Measurements from ENCODE around the gene MYB.

DNA sequence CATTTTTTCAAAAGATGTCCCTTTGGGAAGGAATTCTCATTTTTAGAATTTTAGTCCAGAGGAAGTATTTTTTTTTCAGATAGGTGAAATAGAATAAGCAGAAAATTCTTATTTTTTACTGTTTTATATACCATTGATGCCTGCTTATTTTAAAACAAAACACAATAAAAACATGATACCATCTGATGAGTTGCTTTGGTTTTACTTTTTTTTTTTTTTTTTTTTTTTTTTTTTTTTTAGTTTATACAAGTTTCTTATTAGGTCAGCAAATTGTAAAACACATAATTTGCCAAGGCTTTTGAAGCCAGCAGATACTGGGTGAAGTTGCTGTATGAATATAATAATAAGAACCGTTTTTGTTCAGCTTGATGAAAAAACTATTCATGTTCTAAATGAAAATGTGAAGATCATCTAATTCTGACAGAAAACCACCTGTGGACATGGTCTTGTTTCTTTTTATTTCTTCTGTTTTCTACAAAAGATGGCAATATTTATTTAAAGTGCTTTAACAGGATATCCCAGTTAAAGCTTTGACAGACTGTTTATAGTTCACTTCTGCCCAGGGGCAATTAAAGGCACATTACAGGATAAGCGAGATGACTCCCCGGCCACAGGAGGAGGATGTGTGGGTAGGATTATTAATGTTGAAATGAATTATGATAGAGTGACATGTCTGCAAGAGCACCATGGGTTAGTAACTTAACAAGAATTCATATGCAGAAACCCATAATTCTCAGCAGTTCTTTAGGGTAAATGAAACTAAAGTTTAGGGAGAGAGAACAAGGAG is 31.1 kb downstream of the MYB start:
- TF ChIP-seq ZBTB7A (tag by site-specific recombination; IDR thresholded peaks at IDR 0.05; ENCODE audit: low read depth) (no peak), SCRT1 (tag by site-specific recombination; IDR thresholded peaks at IDR 0.05; ENCODE audit: borderline replicate concordance) (no peak), ZNF600 (tag by site-specific recombination; IDR thresholded peaks at IDR 0.05) (no peak), ZBTB1 (tag by site-specific recombination; IDR thresholded peaks at IDR 0.05) (no peak), ZNF561 (tag by site-specific recombination; IDR thresholded peaks at IDR 0.05; ENCODE audit: borderline replicate concordance) (no peak), ZSCAN30 (tag by site-specific recombination; IDR thresholded peaks at IDR 0.05) (no peak), ZBTB21 (tag by site-specific recombination; IDR thresholded peaks at IDR 0.05) (no peak), ZNF830 (tag by site-specific recombination; IDR thresholded peaks at IDR 0.05; ENCODE audit: low read depth) (no peak), BCL11A (tag by site-specific recombination; IDR thresholded peaks at IDR 0.05; ENCODE audit: low read depth) (no peak)
- TF ChIP-seq, protein P1, sequence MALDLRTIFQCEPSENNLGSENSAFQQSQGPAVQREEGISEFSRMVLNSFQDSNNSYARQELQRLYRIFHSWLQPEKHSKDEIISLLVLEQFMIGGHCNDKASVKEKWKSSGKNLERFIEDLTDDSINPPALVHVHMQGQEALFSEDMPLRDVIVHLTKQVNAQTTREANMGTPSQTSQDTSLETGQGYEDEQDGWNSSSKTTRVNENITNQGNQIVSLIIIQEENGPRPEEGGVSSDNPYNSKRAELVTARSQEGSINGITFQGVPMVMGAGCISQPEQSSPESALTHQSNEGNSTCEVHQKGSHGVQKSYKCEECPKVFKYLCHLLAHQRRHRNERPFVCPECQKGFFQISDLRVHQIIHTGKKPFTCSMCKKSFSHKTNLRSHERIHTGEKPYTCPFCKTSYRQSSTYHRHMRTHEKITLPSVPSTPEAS (tag by site-specific recombination; IDR thresholded peaks at IDR 0.05), result no peak
- TF ChIP-seq, protein P2, sequence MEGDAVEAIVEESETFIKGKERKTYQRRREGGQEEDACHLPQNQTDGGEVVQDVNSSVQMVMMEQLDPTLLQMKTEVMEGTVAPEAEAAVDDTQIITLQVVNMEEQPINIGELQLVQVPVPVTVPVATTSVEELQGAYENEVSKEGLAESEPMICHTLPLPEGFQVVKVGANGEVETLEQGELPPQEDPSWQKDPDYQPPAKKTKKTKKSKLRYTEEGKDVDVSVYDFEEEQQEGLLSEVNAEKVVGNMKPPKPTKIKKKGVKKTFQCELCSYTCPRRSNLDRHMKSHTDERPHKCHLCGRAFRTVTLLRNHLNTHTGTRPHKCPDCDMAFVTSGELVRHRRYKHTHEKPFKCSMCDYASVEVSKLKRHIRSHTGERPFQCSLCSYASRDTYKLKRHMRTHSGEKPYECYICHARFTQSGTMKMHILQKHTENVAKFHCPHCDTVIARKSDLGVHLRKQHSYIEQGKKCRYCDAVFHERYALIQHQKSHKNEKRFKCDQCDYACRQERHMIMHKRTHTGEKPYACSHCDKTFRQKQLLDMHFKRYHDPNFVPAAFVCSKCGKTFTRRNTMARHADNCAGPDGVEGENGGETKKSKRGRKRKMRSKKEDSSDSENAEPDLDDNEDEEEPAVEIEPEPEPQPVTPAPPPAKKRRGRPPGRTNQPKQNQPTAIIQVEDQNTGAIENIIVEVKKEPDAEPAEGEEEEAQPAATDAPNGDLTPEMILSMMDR (tag by site-specific recombination; IDR thresholded peaks at IDR 0.05), result no peak
- TF ChIP-seq, protein P3, sequence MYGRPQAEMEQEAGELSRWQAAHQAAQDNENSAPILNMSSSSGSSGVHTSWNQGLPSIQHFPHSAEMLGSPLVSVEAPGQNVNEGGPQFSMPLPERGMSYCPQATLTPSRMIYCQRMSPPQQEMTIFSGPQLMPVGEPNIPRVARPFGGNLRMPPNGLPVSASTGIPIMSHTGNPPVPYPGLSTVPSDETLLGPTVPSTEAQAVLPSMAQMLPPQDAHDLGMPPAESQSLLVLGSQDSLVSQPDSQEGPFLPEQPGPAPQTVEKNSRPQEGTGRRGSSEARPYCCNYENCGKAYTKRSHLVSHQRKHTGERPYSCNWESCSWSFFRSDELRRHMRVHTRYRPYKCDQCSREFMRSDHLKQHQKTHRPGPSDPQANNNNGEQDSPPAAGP (tag by site-specific recombination; IDR thresholded peaks at IDR 0.05), result no peak
- TF ChIP-seq, protein P4, sequence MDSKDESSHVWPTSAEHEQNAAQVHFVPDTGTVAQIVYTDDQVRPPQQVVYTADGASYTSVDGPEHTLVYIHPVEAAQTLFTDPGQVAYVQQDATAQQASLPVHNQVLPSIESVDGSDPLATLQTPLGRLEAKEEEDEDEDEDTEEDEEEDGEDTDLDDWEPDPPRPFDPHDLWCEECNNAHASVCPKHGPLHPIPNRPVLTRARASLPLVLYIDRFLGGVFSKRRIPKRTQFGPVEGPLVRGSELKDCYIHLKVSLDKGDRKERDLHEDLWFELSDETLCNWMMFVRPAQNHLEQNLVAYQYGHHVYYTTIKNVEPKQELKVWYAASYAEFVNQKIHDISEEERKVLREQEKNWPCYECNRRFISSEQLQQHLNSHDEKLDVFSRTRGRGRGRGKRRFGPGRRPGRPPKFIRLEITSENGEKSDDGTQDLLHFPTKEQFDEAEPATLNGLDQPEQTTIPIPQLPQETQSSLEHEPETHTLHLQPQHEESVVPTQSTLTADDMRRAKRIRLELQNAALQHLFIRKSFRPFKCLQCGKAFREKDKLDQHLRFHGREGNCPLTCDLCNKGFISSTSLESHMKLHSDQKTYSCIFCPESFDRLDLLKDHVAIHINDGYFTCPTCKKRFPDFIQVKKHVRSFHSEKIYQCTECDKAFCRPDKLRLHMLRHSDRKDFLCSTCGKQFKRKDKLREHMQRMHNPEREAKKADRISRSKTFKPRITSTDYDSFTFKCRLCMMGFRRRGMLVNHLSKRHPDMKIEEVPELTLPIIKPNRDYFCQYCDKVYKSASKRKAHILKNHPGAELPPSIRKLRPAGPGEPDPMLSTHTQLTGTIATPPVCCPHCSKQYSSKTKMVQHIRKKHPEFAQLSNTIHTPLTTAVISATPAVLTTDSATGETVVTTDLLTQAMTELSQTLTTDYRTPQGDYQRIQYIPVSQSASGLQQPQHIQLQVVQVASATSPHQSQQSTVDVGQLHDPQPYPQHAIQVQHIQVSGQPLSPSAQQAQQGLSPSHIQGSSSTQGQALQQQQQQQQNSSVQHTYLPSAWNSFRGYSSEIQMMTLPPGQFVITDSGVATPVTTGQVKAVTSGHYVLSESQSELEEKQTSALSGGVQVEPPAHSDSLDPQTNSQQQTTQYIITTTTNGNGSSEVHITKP (tag by site-specific recombination; IDR thresholded peaks at IDR 0.05), result no peak

Data from HEK293 (cell line).